Colonic mucosa (tissue), 4 donors: ENCODE data around the gene EDN3. TPM values are rescaled to one million over a fixed set of nuclear protein-coding genes. Genes with fewer than 3 reads are reported as not detected.

Experiments used
- DNase-seq: peaks from one replicate; pipeline ENCODE4 v3.0.0-alpha.2; 2020
- H3K27ac ChIP-seq: fragments of 200-600 bp; one replicate; pipeline ENCODE4 v1.8.0; 2021
- H3K27me3 ChIP-seq: fragments of 200-600 bp; one replicate; pipeline ENCODE4 v1.8.0; 2021
- H3K36me3 ChIP-seq: fragments of 200-600 bp; one replicate; pipeline ENCODE4 v1.8.0; 2021
- H3K4me1 ChIP-seq: fragments of 200-600 bp; one replicate; pipeline ENCODE4 v1.8.0; 2021; ENCODE audit warnings: mild to moderate bottlenecking
- H3K4me3 ChIP-seq: fragments of 200-600 bp; one replicate; pipeline ENCODE4 v1.8.0; 2021
- H3K9ac ChIP-seq, 2 donors: one replicate each; pipeline ENCODE4 v1.7.0; 2013; ENCODE audit warnings: control low read depth in 2 of 2, low read depth in 2 of 2, low read length in 2 of 2
- H3K9me3 ChIP-seq: fragments of 200-600 bp; one replicate; pipeline ENCODE4 v1.8.0; 2021
- CTCF ChIP-seq: fragments of 200-600 bp; IDR thresholded peaks from one replicate; pipeline ENCODE4 v1.8.0; 2022; ENCODE audit warnings: antibody characterized with exemption, mild to moderate bottlenecking
- intact Hi-C: fragments of 100-400 bp; cut with DNase I; formaldehyde crosslinking; loops from one replicate; pipeline ENCODE4 v1.14.1; 2022
- total RNA-seq, 2 donors: library from RNA; stranded (reverse); fragmentation: NEBNext Ultra II Directional in 1 of 2; extraction: Animal tissue kit (Norgen Biotek cat#: 25700) in 1 of 2; gene quantifications; one replicate each; pipeline ENCODE4 v1.2.1, GENCODE V29; 2021
- donor health status: healthy.
- donor health status: DM: no; HTN: no; CAD: no.
- donor health status: DM: no; HTN: no; CAD: no.

The EDN3 gene
- total RNA-seq, 2 donors from 2014 or later = 11.7 to 28.8 TPM

- no peaks in the 10 kb centered on the region for H3K9me3 ChIP-seq
- H3K9ac ChIP-seq = no peak overlapping the region
- H3K4me3 ChIP-seq = no peak overlapping the region
- H3K4me1 ChIP-seq = peaks cover 6% of the 10 kb centered on the region
- no peak overlapping the region for H3K27ac ChIP-seq
- intact Hi-C loops = no loop called here
- no peaks in the 10 kb centered on the region for H3K27me3 ChIP-seq
- H3K36me3 ChIP-seq = no peaks in the 10 kb centered on the region
- no peak for TF ChIP-seq CTCF
- DNase-seq = no peak
Measured at GRCh38 chr20:59328071-59328470, 27.7 kb downstream of the EDN3 start.

GRCh38 chr20:59331721-59332329 is 31.4 kb downstream of the EDN3 start:
- H3K9me3 ChIP-seq = no peaks in the 10 kb centered on the region
- intact Hi-C loops = no loop called here
- H3K4me1 ChIP-seq = peaks cover 9% of the 10 kb centered on the region
- no peak for TF ChIP-seq CTCF
- H3K4me3 ChIP-seq = no peak overlapping the region
- H3K9ac ChIP-seq = no peak overlapping the region
- DNase-seq = no peak
- no peaks in the 10 kb centered on the region for H3K27me3 ChIP-seq
- no peaks in the 10 kb centered on the region for H3K36me3 ChIP-seq
- H3K27ac ChIP-seq = no peak overlapping the region

GRCh38 chr20:59333260-59333845 is 32.9 kb downstream of the EDN3 start:
- TF ChIP-seq CTCF = no peak
- no peak overlapping the region for H3K4me3 ChIP-seq
- no peaks in the 10 kb centered on the region for H3K36me3 ChIP-seq
- H3K27ac ChIP-seq = peak overlapping the region; percentile 71
- H3K4me1 ChIP-seq = peaks cover 9% of the 10 kb centered on the region
- H3K9ac ChIP-seq = peak overlapping the region in 1 of 2 donors; percentile 31
- H3K9me3 ChIP-seq = no peaks in the 10 kb centered on the region
- intact Hi-C loops = no loop called here
- no peaks in the 10 kb centered on the region for H3K27me3 ChIP-seq
- peak; percentile 72 for DNase-seq

- Histone ChIP-seq H3K27ac (peak overlapping the region; percentile 71), H3K4me1 (peaks cover 9% of the 10 kb centered on the region), H3K9me3 (no peaks in the 10 kb centered on the region), H3K4me3 (no peak overlapping the region), H3K9ac (peak overlapping the region in 1 of 2 donors; percentile 31), H3K27me3 (no peaks in the 10 kb centered on the region), H3K36me3 (no peaks in the 10 kb centered on the region)
- no peak for TF ChIP-seq CTCF
- intact Hi-C loops = no loop called here
- DNase-seq = peak; percentile 76
Measured at GRCh38 chr20:59333951-59334350, 33.5 kb downstream of the EDN3 start.

GRCh38 chr20:59334651-59335300 is 34.4 kb downstream of the EDN3 start:
- DNase-seq = no peak
- no peak overlapping the region for H3K9ac ChIP-seq
- no peak for TF ChIP-seq CTCF
- no peaks in the 10 kb centered on the region for H3K27me3 ChIP-seq
- H3K9me3 ChIP-seq = no peaks in the 10 kb centered on the region
- no peak overlapping the region for H3K27ac ChIP-seq
- H3K4me3 ChIP-seq = no peak overlapping the region
- H3K4me1 ChIP-seq = peaks cover 9% of the 10 kb centered on the region
- intact Hi-C loops = no loop called here
- no peaks in the 10 kb centered on the region for H3K36me3 ChIP-seq
